Activated CD8-positive, alpha-beta memory T cell treated with anti-CD3 and anti-CD28 coated beads, Interleukin-2, amount 10 ng/mL, durations not matched to agents 7 days and 5 days (primary cell): ENCODE results near the gene COIL. TPM values are rescaled to one million over a fixed set of nuclear protein-coding genes. Genes with fewer than 3 reads are reported as not detected.

Experiments
- ATAC-seq: fragments of 150-1000 bp; cut with Tn5 transposase; one replicate; pipeline ENCODE4 v1.10.0; 2021; ENCODE audit warnings: moderate library complexity
- CTCF ChIA-PET: fragments of 350-600 bp; sonication (Branson Sonifier 250); formaldehyde crosslinking; loops from one replicate; lab custom pipeline; 2021; ENCODE audit warnings: antibody characterized with exemption; lab: Charles Lee
- DNase-seq: peaks from one replicate; pipeline ENCODE4 v3.0.0-alpha.2; 2020
- H3K27ac Mint-ChIP-seq: one replicate; pipeline ENCODE4 v1.8.0; 2021; ENCODE audit warnings: mild to moderate bottlenecking, mixed read lengths
- H3K27me3 Mint-ChIP-seq: one replicate; pipeline ENCODE4 v1.8.0; 2021; ENCODE audit warnings: mixed read lengths
- H3K36me3 Mint-ChIP-seq: one replicate; pipeline ENCODE4 v1.8.0; 2021; ENCODE audit warnings: mild to moderate bottlenecking, mixed read lengths
- H3K4me1 Mint-ChIP-seq: one replicate; pipeline ENCODE4 v1.8.0; 2021; ENCODE audit warnings: mixed read lengths
- H3K4me3 Mint-ChIP-seq: one replicate; pipeline ENCODE4 v1.8.0; 2021; ENCODE audit warnings: mild to moderate bottlenecking, moderate library complexity, mixed read lengths
- H3K9me3 Mint-ChIP-seq: one replicate; pipeline ENCODE4 v1.8.0; 2022; ENCODE audit warnings: low read depth, mixed read lengths
- total RNA-seq, 2 experiments: library from RNA; stranded (reverse); gene quantifications; one replicate each; pipeline ENCODE4 v1.2.3, GENCODE V29; 2021

COIL gene
- total RNA-seq, 2 experiments from 2014 or later = 16.6 to 21.3 TPM

DNA sequence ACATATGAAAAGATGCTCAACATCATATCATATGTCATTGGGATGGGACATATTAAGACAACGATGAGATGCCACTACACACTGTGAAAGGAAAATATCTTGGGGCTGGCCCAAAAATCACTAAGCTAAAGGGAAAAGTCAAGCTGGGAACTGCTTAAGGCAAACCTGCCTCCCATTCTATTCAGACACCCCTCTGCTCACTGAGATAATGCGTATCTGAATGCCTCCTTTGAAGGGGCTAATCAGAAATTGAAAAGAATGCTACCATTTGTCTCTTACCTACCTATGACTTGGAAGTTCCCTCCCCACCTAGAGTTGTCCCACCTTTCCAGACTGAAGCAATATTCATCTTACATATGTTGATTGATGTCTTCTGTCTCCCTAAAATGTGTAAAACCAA, 35.8 kb downstream of the COIL start:
- no peak for DNase-seq
- Mint-ChIP-seq H3K27ac (no peak overlapping the region), H3K4me3 (no peak overlapping the region), H3K9me3 (peaks cover 5% of the 10 kb centered on the region), H3K36me3 (peaks cover 13% of the 10 kb centered on the region), H3K4me1 (no peaks in the 10 kb centered on the region), H3K27me3 (peaks cover 6% of the 10 kb centered on the region)
- no peak for ATAC-seq
- CTCF ChIA-PET = interaction anchor here (1.6 kb wide), 1 partner anchor 106 kb away, joined by 4 read pairs; no protein-coding TSS in a partner anchor

DNA sequence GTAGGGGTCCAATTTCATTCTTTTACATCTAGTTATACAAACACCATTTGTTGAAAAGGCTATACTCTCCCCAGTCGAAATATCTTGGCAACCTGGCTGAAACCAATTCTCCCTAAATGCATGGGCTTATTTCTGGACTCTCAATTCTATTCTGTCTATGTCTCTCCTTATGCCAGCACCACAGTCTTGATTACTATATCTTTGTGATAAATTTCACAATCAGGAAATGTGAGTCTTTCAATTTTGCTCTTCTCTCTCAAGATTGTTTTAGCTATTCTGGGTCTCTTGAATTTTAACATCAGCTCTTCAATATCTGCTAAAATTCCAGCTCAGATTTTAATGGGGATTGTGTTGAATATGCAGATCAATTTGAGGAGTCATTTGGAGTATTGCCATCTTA, 41.1 kb downstream of the COIL start:
- Mint-ChIP-seq H3K36me3 (peaks cover 29% of the 10 kb centered on the region), H3K4me3 (no peak overlapping the region), H3K9me3 (peaks cover 13% of the 10 kb centered on the region), H3K4me1 (peaks cover 37% of the 10 kb centered on the region), H3K27me3 (no peaks in the 10 kb centered on the region), H3K27ac (no peak overlapping the region)
- DNase-seq (no peak), ATAC-seq (no peak)
- CTCF ChIA-PET = interaction anchor here (1.0 to 2.3 kb wide), 3 partner anchors 11 to 100 kb away, joined by 3 to 6 read pairs (median 4); partner anchors contain the start of gene COIL

DNA sequence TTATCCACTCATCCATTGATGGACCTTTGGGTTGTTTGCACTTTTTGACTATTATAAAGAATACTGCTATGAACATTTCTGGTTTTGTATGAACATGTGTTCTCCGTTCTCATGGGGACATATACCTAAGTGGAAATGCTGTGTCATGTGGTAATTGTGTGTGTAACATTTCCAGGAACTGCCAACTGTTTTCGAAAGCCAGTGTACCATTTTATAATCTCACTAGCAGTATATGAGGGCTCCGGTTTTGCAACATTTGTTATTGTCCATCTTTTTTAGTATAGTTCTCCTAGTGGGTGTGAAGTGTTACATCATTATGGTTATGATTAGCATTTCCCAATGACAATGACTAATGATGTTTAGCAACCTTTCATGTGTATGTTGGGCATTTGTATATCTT, 41.9 kb downstream of the COIL start:
- H3K4me1 Mint-ChIP-seq = peaks cover 39% of the 10 kb centered on the region
- DNase-seq = no peak
- H3K4me3 Mint-ChIP-seq = no peak overlapping the region
- ATAC-seq = no peak
- peaks cover 29% of the 10 kb centered on the region for H3K36me3 Mint-ChIP-seq
- H3K27ac Mint-ChIP-seq = no peak overlapping the region
- H3K9me3 Mint-ChIP-seq = peaks cover 9% of the 10 kb centered on the region
- CTCF ChIA-PET = interaction anchor here (1.0 to 1.2 kb wide), 2 partner anchors 11 to 42 kb away, joined by 3 to 4 read pairs; partner anchors contain the start of gene COIL
- H3K27me3 Mint-ChIP-seq = no peaks in the 10 kb centered on the region

DNA sequence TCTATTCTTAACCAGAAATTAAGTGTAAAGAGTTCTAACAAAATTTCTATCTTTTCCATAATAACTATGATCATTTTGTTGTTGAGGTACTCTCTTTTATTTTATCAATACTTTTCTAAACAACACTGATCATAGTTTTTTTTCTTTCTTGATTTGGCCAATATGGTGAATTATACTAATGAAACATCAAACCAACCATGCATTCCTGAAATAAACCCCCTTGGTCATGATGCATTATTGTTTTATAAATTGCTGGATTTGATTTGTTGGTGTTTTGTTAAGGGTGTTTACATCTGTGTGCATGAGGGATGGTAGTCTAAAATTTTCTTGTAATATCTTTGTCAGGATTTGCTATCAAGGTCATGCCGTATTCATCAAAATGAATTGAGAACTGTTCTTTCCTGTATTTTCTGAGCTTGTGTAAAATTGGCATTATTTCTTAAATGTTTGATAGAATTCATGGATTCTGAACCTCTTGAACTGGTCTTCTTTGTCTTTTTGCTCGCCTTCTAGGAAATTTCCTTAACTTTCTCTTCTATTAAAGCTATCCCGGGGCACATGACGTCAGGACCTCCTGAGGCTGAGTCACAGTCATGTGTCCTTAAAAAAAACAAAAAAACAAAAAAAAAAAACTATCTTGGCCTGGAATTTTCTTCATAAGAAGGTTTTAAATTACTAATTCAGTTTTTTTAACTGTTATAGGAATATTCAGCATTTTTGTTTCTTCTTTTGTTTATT, 43.1 kb downstream of the COIL start:
- DNase-seq = no peak
- Mint-ChIP-seq H3K9me3 (peaks cover 9% of the 10 kb centered on the region), H3K36me3 (peaks cover 32% of the 10 kb centered on the region), H3K4me3 (no peak overlapping the region), H3K27me3 (no peaks in the 10 kb centered on the region), H3K27ac (no peak overlapping the region), H3K4me1 (peaks cover 39% of the 10 kb centered on the region)
- ATAC-seq = no peak
- CTCF ChIA-PET = no interaction called here

DNA sequence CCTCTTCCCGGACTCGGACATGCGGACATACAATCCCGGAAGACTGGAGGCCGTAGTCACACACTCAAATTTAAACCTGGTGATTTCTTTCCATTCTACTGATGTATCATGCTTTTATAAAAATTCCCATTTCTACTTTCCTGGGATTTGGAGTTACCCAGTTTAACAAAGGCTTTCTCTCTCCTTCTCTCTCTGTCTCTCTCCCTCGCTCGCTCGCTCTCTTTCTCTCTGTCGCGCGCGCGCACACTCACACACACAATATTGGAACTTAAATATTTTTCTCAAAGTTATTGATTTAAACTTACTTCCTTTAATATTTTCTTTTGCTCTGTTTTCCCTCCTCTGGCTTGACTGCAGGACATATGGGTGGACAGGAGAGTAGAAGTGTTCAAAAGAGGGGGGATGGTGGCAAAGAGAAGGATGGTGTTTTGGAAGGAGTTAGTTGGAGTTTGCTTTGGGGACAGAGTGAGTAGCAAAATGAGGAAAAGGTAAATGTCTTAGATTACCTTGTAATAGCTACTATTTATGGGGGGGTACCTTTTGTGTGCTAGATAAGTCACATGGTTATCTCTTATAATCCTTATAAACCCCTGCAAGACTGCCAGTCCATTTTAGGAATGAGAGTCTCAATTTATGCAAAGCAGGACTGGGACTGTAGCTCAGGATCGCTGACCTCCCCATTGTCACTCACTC, 46.1 kb downstream of the COIL start:
- peak overlapping the region; percentile 94 for H3K27ac Mint-ChIP-seq
- peaks cover 55% of the 10 kb centered on the region for H3K4me1 Mint-ChIP-seq
- CTCF ChIA-PET = interaction anchor here (1.1 kb wide), 1 partner anchor 79 kb away, joined by 6 read pairs; no protein-coding TSS in a partner anchor
- ATAC-seq = no peak
- H3K36me3 Mint-ChIP-seq = peaks cover 55% of the 10 kb centered on the region
- H3K4me3 Mint-ChIP-seq = peak overlapping the region; percentile 98
- no peaks in the 10 kb centered on the region for H3K27me3 Mint-ChIP-seq
- peaks cover 8% of the 10 kb centered on the region for H3K9me3 Mint-ChIP-seq
- no peak for DNase-seq

DNA sequence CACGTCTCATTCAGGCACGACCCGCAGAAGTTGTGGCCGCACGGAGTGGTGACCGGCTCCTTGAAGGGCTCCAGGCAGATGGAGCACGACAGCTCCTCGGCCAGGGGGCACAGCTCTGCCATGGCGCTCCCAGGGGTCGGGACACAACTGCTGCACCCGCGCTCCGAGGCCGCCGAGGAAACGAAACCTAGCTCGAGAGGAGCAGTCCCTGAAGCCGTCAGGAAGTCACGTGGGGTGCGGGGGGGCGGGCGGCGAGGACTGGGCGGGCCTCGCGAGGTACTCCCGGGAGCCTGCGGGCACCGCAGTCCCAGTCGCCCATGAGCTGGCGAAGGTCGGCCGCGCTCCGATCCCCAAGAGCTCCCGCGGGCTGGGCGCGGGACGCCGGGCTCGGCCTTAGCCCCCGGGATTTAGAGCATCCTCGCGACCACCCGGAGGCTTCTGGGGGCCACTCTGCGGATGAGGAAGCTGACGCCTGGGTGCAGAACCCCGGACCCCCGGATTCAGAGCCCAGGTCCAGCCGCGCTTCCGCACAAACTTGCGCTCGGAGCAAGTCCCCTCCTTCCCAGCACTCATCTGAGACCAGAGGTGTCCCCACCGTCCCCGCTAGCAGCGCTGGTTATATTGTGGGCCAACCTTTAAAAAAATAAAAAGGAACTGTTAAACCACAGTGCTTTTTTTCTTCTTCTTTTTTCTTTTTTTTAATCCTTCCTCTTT, 46.8 kb downstream of the COIL start, which contains the start of gene TRIM25:
Gene TRIM25 (minus strand): TSS at position 183 of the 714 bp plus-strand sequence. CDS start 61 bp downstream, at position 122.
- peak; percentile 96 for DNase-seq
- Mint-ChIP-seq H3K4me1 (peaks cover 56% of the 10 kb centered on the region), H3K9me3 (peaks cover 7% of the 10 kb centered on the region), H3K4me3 (peak within 1 kb of the TSS; percentile 98), H3K27me3 (no peaks in the 10 kb centered on the region), H3K27ac (peak within 1 kb of the TSS; percentile 94), H3K36me3 (peaks cover 54% of the 10 kb centered on the region)
- CTCF ChIA-PET = interaction anchor here (1.0 to 1.9 kb wide), 4 partner anchors 15 to 79 kb away, joined by 3 to 6 read pairs (median 4); no protein-coding TSS in a partner anchor
- peak; percentile 86 for ATAC-seq

DNA sequence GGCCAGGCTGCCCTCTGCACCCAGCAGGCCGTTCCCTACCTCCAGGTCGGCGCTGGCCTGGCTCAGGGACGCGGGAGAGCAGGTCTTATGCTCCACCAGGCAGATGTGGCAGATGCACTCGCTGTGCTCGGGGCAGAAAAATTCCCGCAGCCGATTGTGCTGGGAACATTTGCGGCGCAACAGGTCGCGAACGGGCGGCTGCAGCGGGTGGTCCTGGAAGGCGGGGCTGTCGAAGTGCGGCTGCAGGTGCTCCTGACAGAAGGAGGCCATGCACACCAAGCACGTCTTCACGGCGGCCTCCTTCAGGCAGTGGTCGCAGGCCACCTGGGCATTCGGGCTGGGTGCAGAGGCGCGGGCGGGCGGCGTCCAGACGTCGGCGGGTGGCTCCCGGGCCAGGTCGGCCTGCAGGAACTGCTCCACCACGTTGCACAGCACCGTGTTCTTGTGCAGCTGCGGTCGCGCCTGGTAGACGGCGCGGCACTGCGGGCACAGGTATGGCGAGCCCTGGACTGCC, 47.4 kb downstream of the COIL start:
- Mint-ChIP-seq H3K4me1 (peaks cover 56% of the 10 kb centered on the region), H3K4me3 (peak overlapping the region; percentile 98), H3K9me3 (peaks cover 5% of the 10 kb centered on the region), H3K27me3 (no peaks in the 10 kb centered on the region), H3K27ac (peak overlapping the region; percentile 94), H3K36me3 (peaks cover 54% of the 10 kb centered on the region)
- DNase-seq = no peak
- CTCF ChIA-PET = interaction anchor here (1.0 to 1.9 kb wide), 6 partner anchors 16 to 98 kb away, joined by 3 to 6 read pairs (median 4); no protein-coding TSS in a partner anchor
- ATAC-seq = peak; percentile 50

DNA sequence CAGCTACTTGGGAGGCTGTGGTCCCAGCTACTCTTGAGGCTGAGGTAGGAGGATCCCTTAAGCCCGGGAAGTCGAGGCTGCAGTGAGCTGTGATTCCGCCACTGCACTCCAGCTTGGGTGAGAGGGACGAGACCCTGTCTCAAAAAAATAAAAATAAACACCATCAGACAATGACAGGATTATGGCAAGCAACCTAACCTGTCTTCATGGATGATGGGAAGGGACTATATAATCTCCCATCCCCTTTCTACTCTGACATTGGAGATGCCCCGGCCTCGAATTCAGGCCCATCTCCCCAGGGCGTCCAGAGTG, 47.9 kb downstream of the COIL start:
- ATAC-seq (no peak), DNase-seq (no peak)
- Mint-ChIP-seq H3K9me3 (peaks cover 4% of the 10 kb centered on the region), H3K4me1 (peaks cover 60% of the 10 kb centered on the region), H3K4me3 (peak overlapping the region; percentile 98), H3K27ac (peak overlapping the region; percentile 94), H3K36me3 (peaks cover 56% of the 10 kb centered on the region), H3K27me3 (no peaks in the 10 kb centered on the region)
- CTCF ChIA-PET = interaction anchor here (1.0 to 1.9 kb wide), 5 partner anchors 16 to 98 kb away, joined by 3 to 6 read pairs (median 3); no protein-coding TSS in a partner anchor

DNA sequence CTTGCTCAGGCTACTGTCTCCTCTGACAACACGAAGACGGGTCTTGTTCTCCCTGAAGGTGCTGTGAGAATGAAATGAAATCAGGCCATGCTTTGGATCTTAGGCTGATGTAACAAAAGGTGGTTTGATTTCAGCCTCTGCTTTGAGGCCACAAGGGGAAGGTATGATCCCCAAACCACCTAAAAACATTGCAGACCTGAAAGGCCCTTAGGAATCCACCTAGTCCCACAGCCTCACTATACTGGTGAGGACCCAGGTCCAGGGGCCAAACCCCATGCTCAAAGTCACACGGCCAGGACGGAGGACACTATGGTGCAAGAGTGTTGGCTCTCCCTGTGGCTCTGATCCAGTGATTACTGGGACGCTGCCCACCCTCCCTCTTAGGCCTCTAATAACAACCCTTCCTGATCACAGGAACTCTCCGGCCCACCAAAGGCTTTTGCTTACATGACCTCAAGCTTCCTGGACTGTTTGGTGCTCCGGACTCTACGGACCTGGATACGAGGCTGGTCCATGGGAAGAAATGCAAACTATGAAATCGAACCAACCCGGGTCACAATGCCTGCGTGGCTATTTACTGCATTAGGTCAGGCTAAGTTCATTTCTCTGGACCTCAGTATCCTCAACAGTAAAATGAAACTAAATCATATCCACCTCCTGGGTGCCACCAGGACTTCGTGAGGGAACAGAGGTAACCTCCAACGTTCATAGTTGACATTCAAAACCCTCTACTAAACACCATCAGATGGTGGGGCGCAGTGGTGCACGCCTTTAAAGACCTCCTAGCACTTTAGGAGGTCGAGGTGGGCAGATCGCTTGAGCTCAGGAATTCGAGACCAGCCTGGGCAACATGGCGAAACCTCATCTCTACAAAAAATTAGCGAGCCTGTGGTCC, 48.5 kb downstream of the COIL start:
- CTCF ChIA-PET = interaction anchor here (1.0 to 1.9 kb wide), 5 partner anchors 17 to 99 kb away, joined by 3 to 6 read pairs (median 3); no protein-coding TSS in a partner anchor
- Mint-ChIP-seq H3K27me3 (no peaks in the 10 kb centered on the region), H3K36me3 (peaks cover 57% of the 10 kb centered on the region), H3K4me3 (peak overlapping the region; percentile 98), H3K4me1 (peaks cover 65% of the 10 kb centered on the region), H3K27ac (peak overlapping the region; percentile 94), H3K9me3 (no peaks in the 10 kb centered on the region)
- ATAC-seq = no peak
- no peak for DNase-seq

DNA sequence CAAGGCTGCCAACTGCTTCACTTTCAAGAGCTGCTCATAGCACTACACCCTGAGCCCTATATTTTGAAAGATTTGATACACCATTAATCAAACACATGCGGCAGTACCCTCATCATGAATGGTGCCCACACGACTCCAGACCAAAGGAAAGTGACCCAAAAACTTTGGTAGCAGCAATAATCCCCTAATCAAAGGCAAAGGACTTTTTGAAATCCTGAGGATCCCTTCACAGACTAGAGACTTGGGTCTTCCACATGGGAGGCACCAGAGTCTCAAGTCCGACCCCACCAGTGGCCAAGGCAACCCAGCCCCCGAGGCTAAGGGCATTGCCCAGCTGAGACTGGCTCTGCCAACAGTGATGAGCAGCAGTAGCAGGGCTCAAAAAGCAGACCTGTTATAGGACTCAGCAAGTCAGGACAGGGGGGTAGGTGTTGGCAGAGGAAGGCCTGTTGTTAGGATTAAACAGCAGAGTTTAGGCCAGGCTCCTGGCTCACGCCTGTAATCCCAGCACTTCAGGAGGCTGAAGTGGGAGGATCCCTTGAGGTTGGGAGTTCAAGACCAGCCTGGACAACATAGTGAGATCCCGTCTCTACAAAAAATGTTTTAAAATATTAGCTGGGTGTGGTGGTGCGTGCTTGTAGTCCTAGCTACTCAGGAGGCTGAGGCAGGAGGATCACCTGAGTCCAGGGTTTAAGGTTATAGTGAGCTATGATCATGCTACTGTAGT, 50.2 kb downstream of the COIL start:
- H3K27me3 Mint-ChIP-seq = no peaks in the 10 kb centered on the region
- peaks cover 64% of the 10 kb centered on the region for H3K4me1 Mint-ChIP-seq
- peaks cover 64% of the 10 kb centered on the region for H3K36me3 Mint-ChIP-seq
- no peaks in the 10 kb centered on the region for H3K9me3 Mint-ChIP-seq
- ATAC-seq (no peak), DNase-seq (no peak)
- CTCF ChIA-PET = interaction anchor here (0.9 kb wide), 1 partner anchor 77 kb away, joined by 3 read pairs; the partner anchor contains the start of genes C17orf67 and DGKE
- peak overlapping the region; percentile 98 for H3K4me3 Mint-ChIP-seq
- peak overlapping the region; percentile 57 for H3K27ac Mint-ChIP-seq

DNA sequence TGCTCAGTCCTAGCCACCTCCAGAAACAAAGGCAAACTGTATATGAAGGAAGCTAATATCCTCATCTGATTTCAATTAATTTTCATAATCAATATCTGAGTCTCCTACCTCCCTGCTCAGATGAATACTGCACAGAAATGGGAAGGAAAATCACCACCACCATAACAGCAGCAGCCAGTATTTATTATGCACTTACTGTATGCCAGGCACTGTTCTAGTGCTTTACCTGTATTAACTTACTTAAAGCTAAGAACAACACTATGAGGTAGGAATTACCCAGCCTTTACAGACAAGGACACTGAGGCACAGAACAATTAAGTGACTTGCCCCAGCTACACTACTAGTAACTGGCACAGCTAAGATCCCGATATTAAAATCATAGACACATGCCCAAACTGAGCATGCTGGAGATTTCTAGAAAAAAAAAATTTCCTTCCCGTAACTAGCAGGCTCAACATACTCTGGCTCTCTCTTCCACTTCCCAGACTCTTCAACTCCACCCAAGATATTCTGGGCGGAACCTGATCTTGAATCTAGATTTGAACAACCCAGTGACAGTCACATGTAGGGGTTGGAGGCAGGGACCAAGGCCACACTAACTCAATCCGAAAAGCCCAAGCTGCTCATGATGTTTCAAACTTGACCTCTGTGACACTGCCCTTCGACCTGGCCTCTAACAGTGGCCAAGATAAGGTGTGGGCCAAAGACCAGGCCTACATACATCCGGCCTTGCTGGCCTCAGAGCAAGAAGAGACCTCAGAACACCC, 50.9 kb downstream of the COIL start:
- peak overlapping the region; percentile 57 for H3K27ac Mint-ChIP-seq
- CTCF ChIA-PET = interaction anchor here (1.6 kb wide), 1 partner anchor 90 kb away, joined by 7 read pairs; no protein-coding TSS in a partner anchor
- ATAC-seq (no peak), DNase-seq (no peak)
- no peaks in the 10 kb centered on the region for H3K27me3 Mint-ChIP-seq
- no peaks in the 10 kb centered on the region for H3K9me3 Mint-ChIP-seq
- H3K36me3 Mint-ChIP-seq = peaks cover 66% of the 10 kb centered on the region
- peaks cover 57% of the 10 kb centered on the region for H3K4me1 Mint-ChIP-seq
- peak overlapping the region; percentile 98 for H3K4me3 Mint-ChIP-seq
